ENCODE measurements around the gene ANKRD17. TPM values are rescaled to one million over a fixed set of nuclear protein-coding genes. Genes with fewer than 3 reads are reported as not detected.

ANKRD17 gene
- total RNA-seq, 1 donor from 2014 or later = 91.9 TPM

- DNase-seq (ENCODE audit: low read depth) (no peak), FAIRE-seq (no peak)
- Histone ChIP-seq H3K9me3 (ENCODE audit: insufficient read depth, low read depth, low read length) (no peaks in the 10 kb centered on the region), H3K9ac (ENCODE audit: low read length) (no peak overlapping the region), H3K36me3 (ENCODE audit: insufficient read depth, low read length) (no peaks in the 10 kb centered on the region), H2AFZ (ENCODE audit: low read depth, low read length) (no peak overlapping the region), H3K27ac (ENCODE audit: low read depth, low read length) (no peak overlapping the region), H3K4me2 (ENCODE audit: low read length) (no peak overlapping the region), H3K79me2 (ENCODE audit: insufficient read depth, low read length) (peaks cover 100% of the 10 kb centered on the region), H3K27me3 (ENCODE audit: insufficient read depth, low read length) (no peaks in the 10 kb centered on the region), H3K4me1 (ENCODE audit: insufficient read depth, low read length) (no peaks in the 10 kb centered on the region), H4K20me1 (ENCODE audit: insufficient read depth, low read length) (peaks cover 50% of the 10 kb centered on the region), H3K4me3 (ENCODE audit: insufficient read depth, low read depth, low read length) (no peak overlapping the region)
- Mint-ChIP-seq H3K9me3 (ENCODE audit: unreplicated experiment) (no peaks in the 10 kb centered on the region), H3K27me3 (ENCODE audit: low read depth, unreplicated experiment) (no peaks in the 10 kb centered on the region), H3K4me1 (ENCODE audit: low read depth, unreplicated experiment) (peaks cover 8% of the 10 kb centered on the region), H3K4me3 (ENCODE audit: unreplicated experiment) (no peak overlapping the region), H3K27ac (ENCODE audit: unreplicated experiment) (no peak overlapping the region), H3K36me3 (ENCODE audit: low read depth, unreplicated experiment) (peaks cover 4% of the 10 kb centered on the region)
- TF ChIP-seq EZH2 (IDR thresholded peaks at IDR 0.05; ENCODE audit: insufficient read depth, low read length) = no peak
- no peak for TF ChIP-seq CTCF (IDR thresholded peaks at IDR 0.05; ENCODE audit: insufficient read depth, low read depth, low read length)
Observed at GRCh38 chr4:73193155-73193554, 65.4 kb downstream of the ANKRD17 start.

- peaks cover 4% of the 10 kb centered on the region for H3K36me3 Mint-ChIP-seq (ENCODE audit: low read depth, unreplicated experiment)
- H3K27ac Mint-ChIP-seq (ENCODE audit: unreplicated experiment) = peak overlapping the region; percentile 64
- H3K4me3 Mint-ChIP-seq (ENCODE audit: unreplicated experiment) = no peak overlapping the region
- Histone ChIP-seq H3K9me3 (ENCODE audit: insufficient read depth, low read depth, low read length) (no peaks in the 10 kb centered on the region), H3K4me3 (ENCODE audit: insufficient read depth, low read depth, low read length) (no peak overlapping the region), H3K4me1 (ENCODE audit: insufficient read depth, low read length) (peaks cover 4% of the 10 kb centered on the region), H3K9ac (ENCODE audit: low read length) (no peak overlapping the region), H4K20me1 (ENCODE audit: insufficient read depth, low read length) (peaks cover 41% of the 10 kb centered on the region), H3K36me3 (ENCODE audit: insufficient read depth, low read length) (no peaks in the 10 kb centered on the region), H2AFZ (ENCODE audit: low read depth, low read length) (no peak overlapping the region), H3K79me2 (ENCODE audit: insufficient read depth, low read length) (peaks cover 99% of the 10 kb centered on the region), H3K4me2 (ENCODE audit: low read length) (no peak overlapping the region), H3K27ac (ENCODE audit: low read depth, low read length) (no peak overlapping the region), H3K27me3 (ENCODE audit: insufficient read depth, low read length) (no peaks in the 10 kb centered on the region)
- no peaks in the 10 kb centered on the region for H3K27me3 Mint-ChIP-seq (ENCODE audit: low read depth, unreplicated experiment)
- TF ChIP-seq EZH2 (IDR thresholded peaks at IDR 0.05; ENCODE audit: insufficient read depth, low read length) (no peak), CTCF (IDR thresholded peaks at IDR 0.05; ENCODE audit: insufficient read depth, low read depth, low read length) (no peak)
- FAIRE-seq (no peak), DNase-seq (ENCODE audit: low read depth) (peak; percentile 62)
- H3K4me1 Mint-ChIP-seq (ENCODE audit: low read depth, unreplicated experiment) = peaks cover 8% of the 10 kb centered on the region
- no peaks in the 10 kb centered on the region for H3K9me3 Mint-ChIP-seq (ENCODE audit: unreplicated experiment)
Observed at GRCh38 chr4:73189274-73189810, 69.3 kb downstream of the ANKRD17 start.

GRCh38 chr4:73187325-73187724, 71.3 kb downstream of the ANKRD17 start:
- peak; percentile 26 for DNase-seq (ENCODE audit: low read depth)
- peaks cover 99% of the 10 kb centered on the region for H3K79me2 ChIP-seq (ENCODE audit: insufficient read depth, low read length)
- no peaks in the 10 kb centered on the region for H3K27me3 ChIP-seq (ENCODE audit: insufficient read depth, low read length)
- Mint-ChIP-seq H3K4me1 (ENCODE audit: low read depth, unreplicated experiment) (peaks cover 8% of the 10 kb centered on the region), H3K36me3 (ENCODE audit: low read depth, unreplicated experiment) (peaks cover 4% of the 10 kb centered on the region), H3K27ac (ENCODE audit: unreplicated experiment) (peak overlapping the region; percentile 18), H3K27me3 (ENCODE audit: low read depth, unreplicated experiment) (no peaks in the 10 kb centered on the region), H3K4me3 (ENCODE audit: unreplicated experiment) (no peak overlapping the region), H3K9me3 (ENCODE audit: unreplicated experiment) (no peaks in the 10 kb centered on the region)
- H3K9me3 ChIP-seq (ENCODE audit: insufficient read depth, low read depth, low read length) = no peaks in the 10 kb centered on the region
- H3K4me3 ChIP-seq (ENCODE audit: insufficient read depth, low read depth, low read length) = no peak overlapping the region
- H3K4me1 ChIP-seq (ENCODE audit: insufficient read depth, low read length) = peaks cover 4% of the 10 kb centered on the region
- peak overlapping the region; percentile 8 for H3K27ac ChIP-seq (ENCODE audit: low read depth, low read length)
- no peak overlapping the region for H2AFZ ChIP-seq (ENCODE audit: low read depth, low read length)
- peaks cover 43% of the 10 kb centered on the region for H4K20me1 ChIP-seq (ENCODE audit: insufficient read depth, low read length)
- H3K36me3 ChIP-seq (ENCODE audit: insufficient read depth, low read length) = no peaks in the 10 kb centered on the region
- H3K9ac ChIP-seq (ENCODE audit: low read length) = no peak overlapping the region
- TF ChIP-seq CTCF (IDR thresholded peaks at IDR 0.05; ENCODE audit: insufficient read depth, low read depth, low read length) = no peak
- TF ChIP-seq EZH2 (IDR thresholded peaks at IDR 0.05; ENCODE audit: insufficient read depth, low read length) = no peak
- no peak for FAIRE-seq
- peak overlapping the region; percentile 27 for H3K4me2 ChIP-seq (ENCODE audit: low read length)
